Astrocyte (in vitro differentiated cells and primary cell): ENCODE measurements around the gene RALBP1.

Source experiments
- CTCF ChIP-seq: IDR thresholded peaks from 2 replicates; pipeline ENCODE4 v1.5.1; 2011; ENCODE audit warnings: low read depth, mild to moderate bottlenecking, inconsistent platforms, low read length, moderate library complexity; ENCODE audit not compliant: insufficient read depth
- EZH2 ChIP-seq: IDR thresholded peaks from 2 replicates; pipeline ENCODE4 v1.6.1; 2012; ENCODE audit warnings: mild to moderate bottlenecking, low read length, inconsistent platforms; ENCODE audit not compliant: insufficient read depth

- TF ChIP-seq CTCF (no peak), EZH2 (no peak)
Observed at GRCh38 chr18:9477509-9477908, 2.2 kb downstream of the RALBP1 start.
